Stomach (tissue), 4 donors: ENCODE measurements around the gene ACTR6.

Source experiments
- CTCF ChIP-seq, 7 experiments: fragments of 450-650 bp in 4 of 7; fragments of 200-600 bp in 3 of 7; sonication (generic) in 3 of 7; IDR thresholded peaks; one replicate each; pipeline ENCODE4 v1.5.1; 2016 to 2019; ENCODE audit warnings: antibody characterized with exemption in 7 of 7, control low read depth in 2 of 7, mild to moderate bottlenecking in 1 of 7
- EP300 ChIP-seq: sonication (generic); formaldehyde crosslinking; IDR thresholded peaks from one replicate; pipeline ENCODE4 v1.6.1; 2017; ENCODE audit warnings: antibody characterized with exemption
- POLR2A ChIP-seq, 4 donors: fragments of 450-650 bp; IDR thresholded peaks; one replicate each; pipeline ENCODE4 v1.6.1; 2016; ENCODE audit warnings: antibody characterized with exemption in 4 of 4, control low read depth in 2 of 4, mild to moderate bottlenecking in 1 of 4, moderate library complexity in 1 of 4
- POLR2AphosphoS5 ChIP-seq, 3 donors: sonication (generic); formaldehyde crosslinking; IDR thresholded peaks; one replicate each; pipeline ENCODE4 v1.6.1; 2016; ENCODE audit warnings: antibody characterized with exemption in 3 of 3

DNA sequence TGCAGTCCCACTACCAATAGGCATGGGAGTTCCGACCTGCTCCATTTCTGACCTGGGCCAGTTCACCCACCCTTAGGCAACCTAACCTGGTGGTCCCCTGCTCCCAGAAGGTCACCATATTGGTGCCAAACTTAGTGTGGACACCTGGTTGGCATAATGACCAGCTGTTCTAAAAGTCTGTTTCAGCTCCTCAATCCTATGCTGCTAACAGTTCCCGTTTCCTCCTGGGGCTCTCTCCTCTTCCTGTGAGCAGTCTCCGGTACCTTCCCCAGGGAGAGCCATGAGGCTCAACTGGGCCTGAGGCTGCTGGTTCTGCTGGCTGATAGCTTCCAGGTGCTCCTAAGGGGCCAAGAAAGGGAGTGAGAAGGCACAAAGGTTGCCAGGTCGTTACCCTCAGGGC is 42.1 kb upstream of the ACTR6 start:
- TF ChIP-seq CTCF (IDR thresholded peaks at IDR 0.05) (no peak), POLR2A (IDR thresholded peaks at IDR 0.05) (no peak), POLR2AphosphoS5 (IDR thresholded peaks at IDR 0.05) (no peak), EP300 (no peak)
